ENCODE results near the gene C13orf46. TPM values are rescaled to one million over a fixed set of nuclear protein-coding genes. Genes with fewer than 3 reads are reported as not detected.
"Not testable (repeated sequence)": the region's sequence is repeated elsewhere in the genome, so short reads cannot be mapped to it uniquely, and the experiment has no call there.

C13orf46 gene
- total and polyA plus RNA-seq, 10 donors, result 0.09 to 4.2 (median 1.2) TPM

- no peak for TF ChIP-seq POLR2A (IDR thresholded peaks at IDR 0.05)
- DNase-seq, result peak; percentile 11
- H3K9me3 ChIP-seq, result no peaks in the 10 kb centered on the region
- H3K27ac ChIP-seq, result no peak overlapping the region
- 75 to 97% (median 82%) methylated on average over 4 to 10 of the region's 10 CpGs for WGBS, 5 donors
- peaks cover 0 to 65% (median 44%) of the 10 kb centered on the region in 6 donors for H3K36me3 ChIP-seq
- peaks cover 0 to 4% (median 0%) of the 10 kb centered on the region in 6 donors for H3K4me1 ChIP-seq
- H3K4me3 ChIP-seq, result no peak overlapping the region
- H3K27me3 ChIP-seq (replicated peaks in 1 of 7), result no peaks in the 10 kb centered on the region
- intact Hi-C loops (cut with DNase I; ENCODE audit: low total_unique reads), result no loop called here
Measured at GRCh38 chr13:113991191-113991669, 17.4 kb upstream of the C13orf46 start.

DNA sequence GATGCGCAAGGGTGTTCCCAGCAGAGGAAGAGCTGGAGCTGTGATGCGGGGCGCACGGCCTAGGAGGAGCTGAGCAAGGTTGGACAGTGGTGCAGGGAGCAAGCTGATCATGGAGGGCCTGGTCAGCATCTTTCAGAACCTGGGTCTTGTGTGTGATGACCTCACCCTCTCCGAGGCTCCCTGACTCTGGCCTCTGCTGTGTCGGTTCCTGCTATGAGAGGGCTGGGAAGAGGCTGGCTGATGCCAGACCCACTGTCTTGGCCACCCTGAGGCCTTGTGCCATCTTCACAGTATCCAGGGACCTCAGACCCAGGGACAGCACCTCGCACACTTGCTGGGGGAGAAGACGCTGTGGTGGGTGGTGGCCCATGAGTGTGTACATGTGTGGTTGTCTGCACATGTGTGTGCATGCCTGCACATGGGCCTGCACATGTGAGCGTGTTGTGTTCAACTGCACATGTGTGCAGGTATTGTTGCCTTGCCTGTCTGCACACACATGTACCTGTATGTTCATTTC lies 16.5 kb upstream of the C13orf46 start:
- DNase-seq, result peak; percentile 67
- H3K36me3 ChIP-seq, result peaks cover 0 to 59% (median 41%) of the 10 kb centered on the region in 6 donors
- TF ChIP-seq POLR2A (IDR thresholded peaks at IDR 0.05) (no peak), CTCF (IDR thresholded peaks at IDR 0.05 in 8 of 11, conservative IDR thresholded peaks at IDR 0.05 in 3 of 11) (no peak), POLR2AphosphoS5 (IDR thresholded peaks at IDR 0.05) (peak in 2 of 3 donors; percentile 10 to 23)
- intact Hi-C loops (cut with DNase I; ENCODE audit: low total_unique reads), result no loop called here
- no peak overlapping the region for H3K4me3 ChIP-seq
- H3K9me3 ChIP-seq, result no peaks in the 10 kb centered on the region
- WGBS, 5 donors, result 96 to 100% (median 98%) methylated on average over 9 of the region's 9 CpGs
- no peaks in the 10 kb centered on the region for H3K27me3 ChIP-seq (replicated peaks in 1 of 7)
- H3K27ac ChIP-seq, result no peak overlapping the region
- H3K4me1 ChIP-seq, result peaks cover 0 to 4% (median 0%) of the 10 kb centered on the region in 6 donors

DNA sequence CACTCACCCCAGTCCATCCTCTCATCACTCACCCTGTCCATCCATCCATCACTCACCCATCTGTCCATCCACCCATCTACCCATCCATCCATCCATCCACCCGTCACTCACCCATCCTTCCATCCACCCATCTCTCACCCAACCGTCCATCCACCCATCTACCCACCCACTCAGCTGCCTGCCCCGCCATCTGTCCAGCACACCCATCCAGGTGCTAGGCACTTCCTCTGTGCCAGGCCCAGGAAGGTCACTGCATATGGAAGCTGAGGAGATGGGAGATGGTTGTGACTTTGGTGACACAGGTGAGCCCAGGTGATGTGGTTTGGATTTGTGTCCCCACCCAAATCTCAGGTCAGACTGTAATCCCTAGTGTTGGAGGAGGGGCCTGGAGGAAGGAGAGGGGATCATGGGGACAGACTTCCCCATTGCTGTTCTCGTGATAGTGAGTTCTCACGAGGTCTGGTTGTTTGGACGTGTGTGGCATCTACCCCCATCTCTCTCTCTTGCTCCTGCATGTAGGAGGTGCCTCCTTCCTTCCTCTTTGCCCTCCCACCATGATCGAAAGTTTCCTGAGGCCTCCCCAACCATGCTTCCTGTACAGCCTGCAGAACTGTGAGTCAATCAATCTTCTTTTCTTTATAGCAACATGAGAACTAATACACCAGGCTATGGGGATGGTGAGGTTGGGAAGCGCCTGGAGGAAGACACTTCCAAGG lies 15.9 kb upstream of the C13orf46 start:
- H3K27ac ChIP-seq, result no peak overlapping the region
- peaks cover 0 to 4% (median 0%) of the 10 kb centered on the region in 6 donors for H3K4me1 ChIP-seq
- intact Hi-C loops (cut with DNase I; ENCODE audit: low total_unique reads), result no loop called here
- no peak overlapping the region for H3K4me3 ChIP-seq
- peaks cover 0 to 53% (median 35%) of the 10 kb centered on the region in 6 donors for H3K36me3 ChIP-seq
- WGBS, 5 donors, result 58 to 68% (median 65%) methylated on average over 8 of the region's 8 CpGs
- no peak for TF ChIP-seq CTCF (IDR thresholded peaks at IDR 0.05 in 8 of 11, conservative IDR thresholded peaks at IDR 0.05 in 3 of 11)
- H3K9me3 ChIP-seq, result no peaks in the 10 kb centered on the region
- peak; percentile 37 for DNase-seq
- no peaks in the 10 kb centered on the region for H3K27me3 ChIP-seq (replicated peaks in 1 of 7)

GRCh38 chr13:113988859-113989258 lies 15.0 kb upstream of the C13orf46 start:
- H3K9me3 ChIP-seq; H3K27ac ChIP-seq; intact Hi-C loops (cut with DNase I; ENCODE audit: low total_unique reads); H3K4me1 ChIP-seq; H3K4me3 ChIP-seq; H3K27me3 ChIP-seq (replicated peaks in 1 of 7): not testable (repeated sequence)
- peaks cover 0 to 44% (median 32%) of the 10 kb centered on the region in 6 donors for H3K36me3 ChIP-seq
- WGBS, 5 donors, result 86 to 97% (median 97%) methylated on average over 6 of the region's 6 CpGs
- peak; percentile 47 for DNase-seq

- no peaks in the 10 kb centered on the region for H3K4me1 ChIP-seq
- no peak overlapping the region for H3K27ac ChIP-seq
- intact Hi-C loops (cut with DNase I; ENCODE audit: low total_unique reads), result no loop called here
- DNase-seq, result peak; percentile 64
- no peak for TF ChIP-seq POLR2A (IDR thresholded peaks at IDR 0.05)
- TF ChIP-seq POLR2AphosphoS5 (IDR thresholded peaks at IDR 0.05), result peak in 1 of 3 donors; percentile 30
- H3K9me3 ChIP-seq, result no peaks in the 10 kb centered on the region
- no peak overlapping the region for H3K4me3 ChIP-seq
- H3K27me3 ChIP-seq (replicated peaks in 1 of 7), result no peaks in the 10 kb centered on the region
- peaks cover 0 to 56% (median 51%) of the 10 kb centered on the region in 6 donors for H3K36me3 ChIP-seq
- 95 to 99% (median 98%) methylated on average over 13 to 15 of the region's 15 CpGs for WGBS, 5 donors
Measured at GRCh38 chr13:113982296-113982661, 8.4 kb upstream of the C13orf46 start.
